Activated CD8-positive, alpha-beta memory T cell treated with anti-CD3 and anti-CD28 coated beads for 24 hours (primary cell): ENCODE results near the gene NIT1.

Source experiments
- DNase-seq: peaks from one replicate; pipeline ENCODE4 v3.0.0-alpha.2; 2020

NIT1 gene

DNA sequence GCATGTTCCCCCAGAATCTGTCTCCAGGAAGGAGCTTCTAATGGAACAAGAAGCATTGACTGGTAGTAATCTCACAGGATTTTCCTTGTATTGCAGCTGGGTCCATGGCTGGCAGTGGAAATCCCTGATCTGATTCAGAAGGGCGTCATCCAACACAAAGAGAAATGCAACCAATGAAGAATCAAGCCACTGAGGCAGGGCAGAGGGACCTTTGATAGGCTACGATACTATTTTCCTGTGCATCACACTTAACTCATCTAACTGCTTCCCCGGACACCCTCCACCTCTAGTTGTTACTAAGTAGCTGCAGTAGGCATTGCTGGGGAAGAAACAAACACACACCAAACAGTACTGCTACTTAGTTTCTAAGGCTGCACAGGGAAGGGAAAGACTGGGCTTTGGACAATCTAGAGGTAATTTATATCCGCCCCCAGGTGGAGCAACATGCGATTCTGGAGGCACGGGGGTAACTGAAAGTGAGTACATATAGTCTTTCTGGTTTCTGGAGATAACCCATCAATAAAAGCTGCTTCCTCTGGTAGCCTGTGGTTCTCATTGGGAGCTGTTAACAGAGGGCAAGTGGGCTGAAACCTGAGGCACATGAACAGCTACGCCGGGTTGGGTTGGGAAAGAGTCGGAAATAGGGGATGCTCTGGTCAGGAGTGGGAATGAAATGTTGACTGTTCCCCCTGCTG, 40.6 kb downstream of the NIT1 start:
- no peak for DNase-seq

DNA sequence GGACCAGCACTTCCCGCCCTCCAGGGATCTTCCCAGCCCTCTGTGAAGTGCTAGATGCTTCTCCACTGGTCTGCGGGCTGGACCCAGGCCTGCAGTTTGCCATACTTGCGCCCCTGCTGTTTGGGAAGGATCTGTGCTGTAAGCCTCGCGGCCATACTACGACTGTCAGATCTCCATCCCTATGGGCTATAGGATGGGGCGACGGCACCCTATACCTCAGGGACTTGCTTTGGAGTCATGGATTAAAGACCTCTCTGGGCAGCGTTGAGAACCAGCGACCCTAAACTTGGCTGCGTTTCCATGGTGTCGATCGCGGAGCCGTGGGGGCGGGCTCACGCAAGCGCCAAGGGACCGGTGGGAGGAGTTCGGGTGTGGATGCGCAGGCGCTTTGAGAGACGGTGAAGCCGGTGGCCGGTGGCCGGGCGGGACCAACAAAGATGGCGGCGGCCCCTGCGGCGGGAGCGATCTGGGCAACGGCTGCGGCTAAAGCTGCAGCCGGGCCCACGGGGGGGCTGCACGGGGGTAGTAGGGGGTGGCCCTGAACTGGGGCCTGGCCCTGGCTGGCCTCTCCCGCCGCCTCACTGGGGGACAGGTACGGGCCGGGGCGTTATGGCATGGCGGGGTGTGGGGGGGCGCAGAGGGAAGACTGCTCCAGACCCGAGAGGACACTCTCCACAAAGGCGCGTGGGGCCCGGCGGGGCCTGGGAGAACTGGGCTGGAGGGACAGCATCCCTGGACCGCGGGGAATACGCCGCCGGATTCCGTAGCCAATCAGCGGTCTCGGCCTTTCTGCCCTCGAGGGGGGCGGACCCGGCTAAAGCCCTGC, 41.4 kb downstream of the NIT1 start, which contains the start of gene USP21:
USP21 (plus strand) TSS at position 414 of the 826 bp plus-strand sequence. CDS start 1,141 bp downstream, outside the sequence.
- peak; percentile 96 for DNase-seq

DNA sequence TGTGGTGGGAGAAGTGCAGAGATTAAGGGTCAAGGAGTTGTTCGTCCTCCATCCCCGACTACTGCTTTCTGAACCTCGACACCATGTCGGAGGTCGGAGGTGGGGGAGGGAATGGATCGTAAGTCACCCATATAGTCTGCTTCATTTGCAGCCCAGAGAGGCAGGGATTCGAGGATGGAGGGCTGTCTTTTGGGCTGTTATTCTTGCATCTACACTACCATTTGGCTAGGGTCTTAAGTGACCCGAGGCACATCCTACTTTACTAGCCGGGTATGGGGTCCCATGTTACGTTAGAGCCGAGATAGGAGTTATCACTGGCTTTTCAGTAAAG, 42.0 kb downstream of the NIT1 start:
- no peak for DNase-seq

GRCh38 chr1:161160671-161161145, 42.8 kb downstream of the NIT1 start:
- no peak for DNase-seq

GRCh38 chr1:161161652-161162051, 43.7 kb downstream of the NIT1 start:
- no peak for DNase-seq

GRCh38 chr1:161162052-161162451, 44.1 kb downstream of the NIT1 start:
- DNase-seq = no peak

GRCh38 chr1:161162806-161163205, 44.9 kb downstream of the NIT1 start:
- DNase-seq = no peak

- DNase-seq = no peak
Observed at GRCh38 chr1:161163793-161164192, 45.9 kb downstream of the NIT1 start.

- DNase-seq = no peak
Observed at GRCh38 chr1:161164901-161165610, 47.2 kb downstream of the NIT1 start.

GRCh38 chr1:161165742-161166668, 48.1 kb downstream of the NIT1 start, which contains the start of gene PPOX:
Gene PPOX (plus strand): TSS chr1:161166426. CDS start chr1:161166848, 422 bp downstream.
- peak; percentile 92 for DNase-seq

DNA sequence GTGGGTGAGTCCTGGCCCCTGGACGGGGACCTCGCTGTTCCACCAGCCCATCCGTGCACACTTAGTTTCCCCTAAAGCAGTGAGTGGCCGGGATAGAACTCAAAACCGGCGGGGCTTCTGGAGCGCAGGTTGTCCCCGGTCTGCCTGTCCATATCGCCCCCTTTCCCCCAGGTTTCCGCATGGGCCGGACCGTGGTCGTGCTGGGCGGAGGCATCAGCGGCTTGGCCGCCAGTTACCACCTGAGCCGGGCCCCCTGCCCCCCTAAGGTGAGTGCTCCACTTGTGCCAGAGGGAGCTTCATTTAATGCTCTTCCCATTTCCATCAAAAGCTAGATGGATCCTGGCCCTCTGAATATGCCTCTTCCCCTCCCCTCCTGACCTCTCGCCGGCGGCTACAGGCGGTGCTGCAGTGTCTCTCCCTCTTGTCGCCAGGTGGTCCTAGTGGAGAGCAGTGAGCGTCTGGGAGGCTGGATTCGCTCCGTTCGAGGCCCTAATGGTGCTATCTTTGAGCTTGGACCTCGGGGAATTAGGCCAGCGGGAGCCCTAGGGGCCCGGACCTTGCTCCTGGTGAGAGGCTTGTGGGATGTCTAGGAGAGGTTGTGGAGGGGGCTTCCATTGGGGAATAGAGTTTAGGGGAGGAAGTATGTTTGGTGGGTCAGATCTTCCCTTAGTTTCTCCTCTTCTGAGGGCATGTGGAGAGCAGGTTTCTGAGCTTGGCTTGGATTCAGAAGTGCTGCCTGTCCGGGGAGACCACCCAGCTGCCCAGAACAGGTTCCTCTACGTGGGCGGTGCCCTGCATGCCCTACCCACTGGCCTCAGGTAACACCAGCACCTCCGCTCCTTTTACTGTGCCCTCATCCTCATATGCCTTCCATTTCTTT, 49.0 kb downstream of the NIT1 start:
- no peak for DNase-seq

DNA sequence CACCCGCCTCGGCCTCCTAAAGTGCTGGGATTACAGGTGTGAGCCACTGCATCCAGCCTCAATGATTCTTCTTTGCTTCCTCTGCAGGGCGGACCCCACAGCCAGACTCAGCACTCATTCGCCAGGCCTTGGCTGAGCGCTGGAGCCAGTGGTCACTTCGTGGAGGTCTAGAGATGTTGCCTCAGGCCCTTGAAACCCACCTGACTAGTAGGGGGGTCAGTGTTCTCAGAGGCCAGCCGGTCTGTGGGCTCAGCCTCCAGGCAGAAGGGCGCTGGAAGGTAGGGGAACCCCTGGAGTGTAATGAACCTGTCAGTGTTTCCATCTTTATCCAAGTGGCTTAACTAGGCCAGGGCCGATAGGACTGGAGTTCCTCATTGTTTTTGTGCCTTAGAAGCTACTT, 51.0 kb downstream of the NIT1 start:
- no peak for DNase-seq
